ENCODE results near the gene ARL5A. TPM values are rescaled to one million over a fixed set of nuclear protein-coding genes. Genes with fewer than 3 reads are reported as not detected.

Gene ARL5A
- total RNA-seq, 4 donors from 2014 or later = 77.7 to 161 (median 128) TPM

DNA sequence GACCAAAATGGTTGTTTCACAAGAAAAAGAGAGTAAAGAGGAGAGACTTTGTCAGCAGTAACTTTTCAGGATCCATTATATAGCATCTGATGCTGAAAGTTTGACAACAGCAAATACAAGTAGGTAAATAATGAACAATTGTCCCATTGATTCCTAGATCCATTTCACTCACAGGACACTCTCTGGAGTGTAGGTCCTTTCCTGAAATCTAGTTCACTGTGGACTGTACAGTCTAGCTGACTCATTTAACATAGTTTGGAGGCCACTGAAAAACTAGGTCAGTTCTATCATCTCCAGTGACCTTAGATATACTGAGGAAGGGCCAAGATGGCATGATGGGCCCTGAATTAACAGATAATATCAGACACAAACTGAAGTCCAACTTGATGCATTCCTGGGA lies 74.7 kb downstream of the ARL5A start:
- intact Hi-C loops (cut with DNase I; ENCODE audit: low total_unique reads) = no loop called here
- TF ChIP-seq, protein P1, sequence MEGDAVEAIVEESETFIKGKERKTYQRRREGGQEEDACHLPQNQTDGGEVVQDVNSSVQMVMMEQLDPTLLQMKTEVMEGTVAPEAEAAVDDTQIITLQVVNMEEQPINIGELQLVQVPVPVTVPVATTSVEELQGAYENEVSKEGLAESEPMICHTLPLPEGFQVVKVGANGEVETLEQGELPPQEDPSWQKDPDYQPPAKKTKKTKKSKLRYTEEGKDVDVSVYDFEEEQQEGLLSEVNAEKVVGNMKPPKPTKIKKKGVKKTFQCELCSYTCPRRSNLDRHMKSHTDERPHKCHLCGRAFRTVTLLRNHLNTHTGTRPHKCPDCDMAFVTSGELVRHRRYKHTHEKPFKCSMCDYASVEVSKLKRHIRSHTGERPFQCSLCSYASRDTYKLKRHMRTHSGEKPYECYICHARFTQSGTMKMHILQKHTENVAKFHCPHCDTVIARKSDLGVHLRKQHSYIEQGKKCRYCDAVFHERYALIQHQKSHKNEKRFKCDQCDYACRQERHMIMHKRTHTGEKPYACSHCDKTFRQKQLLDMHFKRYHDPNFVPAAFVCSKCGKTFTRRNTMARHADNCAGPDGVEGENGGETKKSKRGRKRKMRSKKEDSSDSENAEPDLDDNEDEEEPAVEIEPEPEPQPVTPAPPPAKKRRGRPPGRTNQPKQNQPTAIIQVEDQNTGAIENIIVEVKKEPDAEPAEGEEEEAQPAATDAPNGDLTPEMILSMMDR (IDR thresholded peaks at IDR 0.05) = no peak
- no peak for TF ChIP-seq POLR2A (IDR thresholded peaks at IDR 0.05)
- DNase-seq (ENCODE audit: low spot score in 2 of 2) = no peak
- no peak overlapping the region for H3K4me3 ChIP-seq (ENCODE audit: low read depth, poor library complexity, severe bottlenecking)

Other genes with a start within 250 kb of the ARL5A start
- gene NEB, start 93.9 kb downstream of the ARL5A start, total RNA-seq = 10 to 100 TPM in 1 of 4 donors, 1 to 10 TPM in 3; 4.7 to 15.6 (median 6.9) TPM

Data from lower leg skin (tissue), 4 donors.